ENCODE measurements around the gene ATAT1.

ATAT1 gene

GRCh38 chr6:30617565-30618269, 9.0 kb upstream of the ATAT1 start, which contains the start of gene MRPS18B:
TSS of gene MRPS18B (plus strand) at chr6:30617840. CDS start at chr6:30617866, 26 bp downstream.
- H3K4me1 Mint-ChIP-seq (ENCODE audit: low read depth) = peaks cover 44% of the 10 kb centered on the region
- peak within 1 kb of the TSS; percentile 93 for H3K4me3 Mint-ChIP-seq
- peak within 1 kb of the TSS; percentile 99 for H3K27ac Mint-ChIP-seq
- no peaks in the 10 kb centered on the region for H3K27me3 Mint-ChIP-seq
- H3K36me3 Mint-ChIP-seq (ENCODE audit: low read depth) = peaks cover 92% of the 10 kb centered on the region
- no peaks in the 10 kb centered on the region for H3K9me3 Mint-ChIP-seq
- DNase-seq = peak; percentile 94

GRCh38 chr6:30618270-30618797, 8.3 kb upstream of the ATAT1 start:
- no peaks in the 10 kb centered on the region for H3K9me3 Mint-ChIP-seq
- peak overlapping the region; percentile 99 for H3K27ac Mint-ChIP-seq
- H3K36me3 Mint-ChIP-seq (ENCODE audit: low read depth) = peaks cover 92% of the 10 kb centered on the region
- H3K4me1 Mint-ChIP-seq (ENCODE audit: low read depth) = peaks cover 38% of the 10 kb centered on the region
- no peaks in the 10 kb centered on the region for H3K27me3 Mint-ChIP-seq
- DNase-seq = no peak
- peak overlapping the region; percentile 93 for H3K4me3 Mint-ChIP-seq

GRCh38 chr6:30619561-30619960, 7.1 kb upstream of the ATAT1 start:
- DNase-seq = no peak
- Mint-ChIP-seq H3K36me3 (ENCODE audit: low read depth) (peaks cover 92% of the 10 kb centered on the region), H3K4me3 (peak overlapping the region; percentile 93), H3K27me3 (no peaks in the 10 kb centered on the region), H3K27ac (peak overlapping the region; percentile 99), H3K4me1 (ENCODE audit: low read depth) (peaks cover 27% of the 10 kb centered on the region), H3K9me3 (no peaks in the 10 kb centered on the region)

GRCh38 chr6:30625511-30625910, 1.2 kb upstream of the ATAT1 start:
- DNase-seq = no peak
- Mint-ChIP-seq H3K27me3 (no peaks in the 10 kb centered on the region), H3K9me3 (no peaks in the 10 kb centered on the region), H3K36me3 (ENCODE audit: low read depth) (peaks cover 89% of the 10 kb centered on the region), H3K4me3 (no peak overlapping the region), H3K4me1 (ENCODE audit: low read depth) (peaks cover 34% of the 10 kb centered on the region), H3K27ac (peak overlapping the region; percentile 0)

GRCh38 chr6:30635834-30636233, 9.2 kb downstream of the ATAT1 start:
- peaks cover 7% of the 10 kb centered on the region for H3K4me1 Mint-ChIP-seq (ENCODE audit: low read depth)

GRCh38 chr6:30640481-30640880, 13.8 kb downstream of the ATAT1 start:
- no peaks in the 10 kb centered on the region for H3K27me3 Mint-ChIP-seq
- H3K27ac Mint-ChIP-seq = peak overlapping the region; percentile 30
- H3K9me3 Mint-ChIP-seq = no peaks in the 10 kb centered on the region
- no peak for DNase-seq
- peaks cover 18% of the 10 kb centered on the region for H3K4me1 Mint-ChIP-seq (ENCODE audit: low read depth)
- peaks cover 61% of the 10 kb centered on the region for H3K36me3 Mint-ChIP-seq (ENCODE audit: low read depth)
- no peak overlapping the region for H3K4me3 Mint-ChIP-seq

More at GRCh38 chr6:30635834-30636233, 9.2 kb downstream of the ATAT1 start:
- no peak for DNase-seq
- Mint-ChIP-seq H3K27me3 (no peaks in the 10 kb centered on the region), H3K9me3 (no peaks in the 10 kb centered on the region), H3K27ac (no peak overlapping the region), H3K36me3 (ENCODE audit: low read depth) (peaks cover 48% of the 10 kb centered on the region), H3K4me3 (no peak overlapping the region)

- H3K4me1 Mint-ChIP-seq (ENCODE audit: low read depth) = peaks cover 24% of the 10 kb centered on the region
- no peaks in the 10 kb centered on the region for H3K27me3 Mint-ChIP-seq
- DNase-seq = no peak
- peaks cover 61% of the 10 kb centered on the region for H3K36me3 Mint-ChIP-seq (ENCODE audit: low read depth)
- H3K4me3 Mint-ChIP-seq = no peak overlapping the region
- H3K27ac Mint-ChIP-seq = peak overlapping the region; percentile 41
- no peaks in the 10 kb centered on the region for H3K9me3 Mint-ChIP-seq
These were observed 14.4 kb downstream of the ATAT1 start for GRCh38 chr6:30641048-30641447.

GRCh38 chr6:30643656-30644055, 17.0 kb downstream of the ATAT1 start:
- Mint-ChIP-seq H3K27me3 (no peaks in the 10 kb centered on the region), H3K36me3 (ENCODE audit: low read depth) (peaks cover 67% of the 10 kb centered on the region), H3K27ac (peak overlapping the region; percentile 44), H3K4me1 (ENCODE audit: low read depth) (peaks cover 38% of the 10 kb centered on the region), H3K9me3 (no peaks in the 10 kb centered on the region), H3K4me3 (no peak overlapping the region)
- no peak for DNase-seq

GRCh38 chr6:30644769-30645168, 18.1 kb downstream of the ATAT1 start:
- Mint-ChIP-seq H3K27me3 (no peaks in the 10 kb centered on the region), H3K36me3 (ENCODE audit: low read depth) (peaks cover 73% of the 10 kb centered on the region), H3K4me1 (ENCODE audit: low read depth) (peaks cover 45% of the 10 kb centered on the region), H3K9me3 (no peaks in the 10 kb centered on the region), H3K27ac (peak overlapping the region; percentile 20), H3K4me3 (no peak overlapping the region)
- DNase-seq = no peak

GRCh38 chr6:30645989-30646388, 19.3 kb downstream of the ATAT1 start:
- H3K27ac Mint-ChIP-seq = peak overlapping the region; percentile 94
- H3K36me3 Mint-ChIP-seq (ENCODE audit: low read depth) = peaks cover 73% of the 10 kb centered on the region
- H3K4me3 Mint-ChIP-seq = peak overlapping the region; percentile 91
- H3K27me3 Mint-ChIP-seq = no peaks in the 10 kb centered on the region
- peaks cover 39% of the 10 kb centered on the region for H3K4me1 Mint-ChIP-seq (ENCODE audit: low read depth)
- no peaks in the 10 kb centered on the region for H3K9me3 Mint-ChIP-seq
- no peak for DNase-seq

GRCh38 chr6:30646450-30647241, 20.0 kb downstream of the ATAT1 start, which contains the start of gene C6orf136:
TSS of gene C6orf136 (plus strand) at chr6:30647133. CDS start at chr6:30647232, 99 bp downstream.
- no peaks in the 10 kb centered on the region for H3K9me3 Mint-ChIP-seq
- H3K27me3 Mint-ChIP-seq = no peaks in the 10 kb centered on the region
- H3K36me3 Mint-ChIP-seq (ENCODE audit: low read depth) = peaks cover 74% of the 10 kb centered on the region
- H3K4me3 Mint-ChIP-seq = peak within 1 kb of the TSS; percentile 91
- DNase-seq = peak; percentile 90
- peak within 1 kb of the TSS; percentile 94 for H3K27ac Mint-ChIP-seq
- peaks cover 34% of the 10 kb centered on the region for H3K4me1 Mint-ChIP-seq (ENCODE audit: low read depth)

- peak; percentile 91 for DNase-seq
- Mint-ChIP-seq H3K4me1 (ENCODE audit: low read depth) (peaks cover 31% of the 10 kb centered on the region), H3K4me3 (peak overlapping the region; percentile 91), H3K9me3 (no peaks in the 10 kb centered on the region), H3K36me3 (ENCODE audit: low read depth) (peaks cover 77% of the 10 kb centered on the region), H3K27me3 (no peaks in the 10 kb centered on the region), H3K27ac (peak overlapping the region; percentile 94)
These were observed 20.8 kb downstream of the ATAT1 start for GRCh38 chr6:30647242-30648116.

GRCh38 chr6:30651143-30651542, 24.5 kb downstream of the ATAT1 start:
- Mint-ChIP-seq H3K27ac (peak overlapping the region; percentile 17), H3K4me1 (ENCODE audit: low read depth) (peaks cover 23% of the 10 kb centered on the region), H3K36me3 (ENCODE audit: low read depth) (peaks cover 81% of the 10 kb centered on the region), H3K4me3 (no peak overlapping the region), H3K9me3 (no peaks in the 10 kb centered on the region), H3K27me3 (no peaks in the 10 kb centered on the region)
- DNase-seq = no peak

Data from activated T-cell treated with anti-CD3 and anti-CD28 coated beads, Interleukin-2, amount 50 U/mL, for 24 hours (primary cell).